CD4-positive, alpha-beta T cell treated with Interleukin-4 for 1 hour (primary cell): ENCODE measurements around the gene FNIP1.
A peak's percentile ranks its signal among the peaks of the same experiment; 100 is the strongest.
"Not testable (repeated sequence)": the region's sequence is repeated elsewhere in the genome, so short reads cannot be mapped to it uniquely, and the experiment has no call there.

Experiments used
- DNase-seq, 2 donors: peaks; one replicate each; pipeline ENCODE4 v3.0.0-alpha.2; 2020 to 2022

FNIP1 gene

GRCh38 chr5:131635684-131636572, 160.9 kb downstream of the FNIP1 start:
- peak; percentile 60 to 71 for DNase-seq

GRCh38 chr5:131634996-131635683, 161.7 kb downstream of the FNIP1 start, which contains the start of gene RAPGEF6:
RAPGEF6 (minus strand) TSS chr5:131635229; CDS start chr5:131635030, 199 bp downstream.
- DNase-seq, result peak; percentile 99 to 100

- peak; percentile 77 to 80 for DNase-seq
Measured at GRCh38 chr5:131634666-131634995, 162.2 kb downstream of the FNIP1 start.

- no peak for DNase-seq
Measured at GRCh38 chr5:131634238-131634637, 162.6 kb downstream of the FNIP1 start.

- no peak for DNase-seq
Measured at GRCh38 chr5:131633830-131634229, 163.0 kb downstream of the FNIP1 start.

- DNase-seq, result no peak
Measured at GRCh38 chr5:131630963-131631350, 165.9 kb downstream of the FNIP1 start.

- DNase-seq, result no peak
Measured at GRCh38 chr5:131630208-131630962, 166.4 kb downstream of the FNIP1 start.

- no peak for DNase-seq
Measured at GRCh38 chr5:131628990-131629389, 167.8 kb downstream of the FNIP1 start.

GRCh38 chr5:131627207-131627865, 169.5 kb downstream of the FNIP1 start:
- no peak for DNase-seq

- no peak for DNase-seq
Measured at GRCh38 chr5:131622633-131623032, 174.2 kb downstream of the FNIP1 start.

- DNase-seq, result not testable (repeated sequence)
Measured at GRCh38 chr5:131621164-131621563, 175.7 kb downstream of the FNIP1 start.

GRCh38 chr5:131619102-131619501, 177.7 kb downstream of the FNIP1 start:
- no peak for DNase-seq

- DNase-seq, result no peak
Measured at GRCh38 chr5:131617140-131617822, 179.5 kb downstream of the FNIP1 start.

GRCh38 chr5:131615957-131616356, 180.9 kb downstream of the FNIP1 start:
- DNase-seq, result no peak

- no peak for DNase-seq
Measured at GRCh38 chr5:131613423-131613822, 183.4 kb downstream of the FNIP1 start.

- no peak for DNase-seq
Measured at GRCh38 chr5:131611064-131611381, 185.8 kb downstream of the FNIP1 start.

- no peak for DNase-seq
Measured at GRCh38 chr5:131610198-131611063, 186.4 kb downstream of the FNIP1 start.

GRCh38 chr5:131609774-131610173, 187.0 kb downstream of the FNIP1 start:
- DNase-seq, result no peak

GRCh38 chr5:131608597-131608996, 188.2 kb downstream of the FNIP1 start:
- DNase-seq, result no peak

GRCh38 chr5:131607903-131608540, 188.8 kb downstream of the FNIP1 start:
- no peak for DNase-seq

- no peak for DNase-seq
Measured at GRCh38 chr5:131607418-131607817, 189.4 kb downstream of the FNIP1 start.
